H9 (cell line): Measurements from ENCODE around the gene TCF23. TPM values are rescaled to one million over a fixed set of nuclear protein-coding genes. Genes with fewer than 3 reads are reported as not detected.

Source experiments
- DNase-seq: peaks from one replicate; pipeline ENCODE4 v3.0.0-alpha.2; 2017
- H2AFZ ChIP-seq: one replicate; pipeline ENCODE4 v1.6.1; 2013; ENCODE audit warnings: mild to moderate bottlenecking, low read length, control low read depth, moderate library complexity
- H2AK5ac ChIP-seq: 2 replicates; pipeline ENCODE4 v1.6.1; 2013; ENCODE audit warnings: low read length, control low read depth, mixed read lengths; ENCODE audit not compliant: insufficient read length
- H2BK120ac ChIP-seq: one replicate; pipeline ENCODE4 v1.6.1; 2013; ENCODE audit warnings: low read depth, mild to moderate bottlenecking, low read length, control low read depth, inconsistent platforms; ENCODE audit not compliant: poor library complexity, severe bottlenecking
- H2BK12ac ChIP-seq: 2 replicates; pipeline ENCODE4 v1.6.1; 2013; ENCODE audit warnings: low read length, control low read depth, mixed read lengths, low read depth; ENCODE audit not compliant: insufficient read length
- H2BK15ac ChIP-seq: 2 replicates; pipeline ENCODE4 v1.6.1; 2013; ENCODE audit warnings: low read depth, low read length, control low read depth
- H2BK20ac ChIP-seq: one replicate; pipeline ENCODE4 v1.6.1; 2013; ENCODE audit warnings: low read depth, mild to moderate bottlenecking, low read length, control low read depth, inconsistent platforms; ENCODE audit not compliant: poor library complexity, severe bottlenecking
- H2BK5ac ChIP-seq: 2 replicates; pipeline ENCODE4 v1.6.1; 2013; ENCODE audit warnings: low read length, control low read depth, mixed read lengths; ENCODE audit not compliant: insufficient read length
- H3K14ac ChIP-seq: 2 replicates; pipeline ENCODE4 v1.6.1; 2013; ENCODE audit warnings: low read length, control low read depth; ENCODE audit not compliant: insufficient read depth
- H3K18ac ChIP-seq: 2 replicates; pipeline ENCODE4 v1.6.1; 2013; ENCODE audit warnings: low read depth, mild to moderate bottlenecking, mixed read lengths, low read length, control low read depth; ENCODE audit not compliant: insufficient read length
- H3K23ac ChIP-seq: 2 replicates; pipeline ENCODE4 v1.6.1; 2013; ENCODE audit warnings: low read length, control low read depth, mixed read lengths, low read depth; ENCODE audit not compliant: insufficient read length
- H3K23me2 ChIP-seq: 2 replicates; pipeline ENCODE4 v1.6.1; 2013; ENCODE audit warnings: low read depth, mild to moderate bottlenecking, mixed read lengths, low read length, control low read depth; ENCODE audit not compliant: insufficient read length, poor library complexity, severe bottlenecking
- H3K27ac ChIP-seq: 2 replicates; pipeline ENCODE4 v1.5.1; 2013; ENCODE audit warnings: low read length, control low read depth, mixed read lengths, low read depth; ENCODE audit not compliant: insufficient read length
- H3K27me3 ChIP-seq: 2 replicates; pipeline ENCODE4 v1.6.1; 2013; ENCODE audit warnings: low read length, control low read depth, inconsistent platforms; ENCODE audit not compliant: insufficient read depth
- H3K4ac ChIP-seq: 2 replicates; pipeline ENCODE4 v1.6.1; 2013; ENCODE audit warnings: low read depth, mild to moderate bottlenecking, control low read depth, inconsistent platforms, low read length, moderate library complexity
- H3K4me1 ChIP-seq: 2 replicates; pipeline ENCODE4 v1.6.1; 2013; ENCODE audit warnings: low read length, control low read depth, inconsistent platforms; ENCODE audit not compliant: insufficient read depth
- H3K4me2 ChIP-seq: 2 replicates; pipeline ENCODE4 v1.6.1; 2013; ENCODE audit warnings: low read length, control low read depth, mixed read lengths; ENCODE audit not compliant: insufficient read length, insufficient read depth
- H3K56ac ChIP-seq: 2 replicates; pipeline ENCODE4 v1.6.1; 2013; ENCODE audit warnings: low read depth, mild to moderate bottlenecking, mixed read lengths, low read length, control low read depth; ENCODE audit not compliant: insufficient read length
- H3K79me1 ChIP-seq: 2 replicates; pipeline ENCODE4 v1.6.1; 2013; ENCODE audit warnings: low read depth, mild to moderate bottlenecking, moderate library complexity, low read length, control low read depth, inconsistent platforms; ENCODE audit not compliant: insufficient read depth, poor library complexity, severe bottlenecking
- H3K79me2 ChIP-seq: 2 replicates; pipeline ENCODE4 v1.6.1; 2013; ENCODE audit warnings: low read length, control low read depth, inconsistent platforms; ENCODE audit not compliant: insufficient read depth
- H3K9ac ChIP-seq: 2 replicates; pipeline ENCODE4 v1.6.1; 2013; ENCODE audit warnings: low read length, control low read depth, mixed read lengths; ENCODE audit not compliant: insufficient read length; ENCODE audit errors: extremely low read depth
- H3K9me3 ChIP-seq: one replicate; pipeline ENCODE4 v1.6.1; 2013; ENCODE audit warnings: low read depth, low read length, inconsistent platforms; ENCODE audit not compliant: control insufficient read depth
- H3T11ph ChIP-seq: one replicate; pipeline ENCODE4 v1.6.1; 2013; ENCODE audit warnings: mild to moderate bottlenecking, low read length, control low read depth, inconsistent platforms
- H4K20me1 ChIP-seq: one replicate; pipeline ENCODE4 v1.6.1; 2013; ENCODE audit not compliant: control insufficient read depth, insufficient read length, insufficient read depth
- H4K5ac ChIP-seq: 2 replicates; pipeline ENCODE4 v1.6.1; 2013; ENCODE audit warnings: low read depth, mild to moderate bottlenecking, mixed read lengths, low read length, control low read depth; ENCODE audit not compliant: insufficient read length
- H4K8ac ChIP-seq: replicated peaks from 2 replicates; pipeline ENCODE4 v1.6.1; 2013; ENCODE audit warnings: low read length, control low read depth, mixed read lengths, low read depth; ENCODE audit not compliant: insufficient read length
- H4K91ac ChIP-seq: 2 replicates; pipeline ENCODE4 v1.6.1; 2013; ENCODE audit warnings: low read depth, mild to moderate bottlenecking, moderate library complexity, mixed read lengths, low read length, control low read depth; ENCODE audit not compliant: insufficient read length
- H3K27ac Mint-ChIP-seq, 3 experiments: 2 replicates in 2 of 3; 3 replicates in 1 of 3; pipeline ENCODE4 v1.8.0; 2020 to 2021; ENCODE audit warnings: mixed read lengths in 3 of 3, mild to moderate bottlenecking in 1 of 3, moderate library complexity in 1 of 3
- H3K27me3 Mint-ChIP-seq: 2 replicates; pipeline ENCODE4 v1.8.0; 2021; ENCODE audit warnings: low read depth, mild to moderate bottlenecking, moderate library complexity, mixed read lengths
- H3K36me3 Mint-ChIP-seq, 3 experiments: 2 replicates in 2 of 3; 3 replicates in 1 of 3; pipeline ENCODE4 v1.8.0; 2020 to 2021; ENCODE audit warnings: low read depth in 3 of 3, mixed read lengths in 3 of 3; ENCODE audit not compliant: insufficient read depth in 1 of 3
- H3K4me1 Mint-ChIP-seq, 2 experiments: 2 replicates each; pipeline ENCODE4 v1.8.0; 2020; ENCODE audit warnings: mixed read lengths in 2 of 2
- H3K4me3 Mint-ChIP-seq, 2 experiments: 2 replicates in 1 of 2; 3 replicates in 1 of 2; pipeline ENCODE4 v1.8.0; 2020 to 2021; ENCODE audit warnings: mild to moderate bottlenecking in 2 of 2, mixed read lengths in 2 of 2, moderate library complexity in 1 of 2
- H3K9me3 Mint-ChIP-seq, 2 experiments: 2 replicates in 1 of 2; 3 replicates in 1 of 2; pipeline ENCODE4 v1.8.0; 2020; ENCODE audit warnings: mild to moderate bottlenecking in 2 of 2, mixed read lengths in 2 of 2, moderate library complexity in 1 of 2
- CTCF ChIP-seq: fragments of 200-600 bp; sonication (generic); conservative IDR thresholded peaks from 3 replicates; pipeline ENCODE4 v1.8.0; 2021; ENCODE audit warnings: antibody characterized with exemption, mild to moderate bottlenecking
- WGBS: extraction: QIAGEN DNeasy Blood & Tissue Kit; methylation state at CpG from one replicate; pipeline ENCODE4 v1.1.7; 2013; ENCODE audit warnings: missing lambda C conversion rate, low lambda C conversion rate, mixed read lengths; ENCODE audit not compliant: insufficient read length; ENCODE audit errors: extremely low coverage; 5-methylcytosine and 5-hydroxymethylcytosine counted together
- total RNA-seq: library from RNA; stranded (reverse); gene quantifications from 2 replicates; pipeline ENCODE4 v1.2.1, GENCODE V29; 2021

TCF23 gene
- total RNA-seq, 1 experiment from 2014 or later = not detected

DNA sequence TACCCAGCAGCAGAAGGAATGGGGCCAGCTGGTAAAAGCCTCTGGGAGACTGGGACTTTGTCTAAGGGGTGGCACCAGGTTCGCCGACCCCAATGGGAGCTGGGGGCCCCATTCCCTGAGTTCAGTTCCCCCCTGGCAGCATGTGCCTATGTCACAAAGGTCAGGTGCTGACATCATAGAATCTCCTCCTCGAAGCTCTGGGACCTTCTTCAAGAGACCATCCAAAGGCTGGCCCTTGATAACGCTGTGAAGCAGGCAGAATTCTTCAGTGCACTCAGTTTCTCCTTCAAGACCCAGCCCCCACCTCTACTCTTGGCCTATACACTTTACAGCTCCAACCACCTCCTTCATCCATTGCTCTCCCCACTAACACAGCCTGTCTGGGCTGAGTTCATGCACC is 9.5 kb upstream of the TCF23 start, which contains the start of gene PRR30:
TSS of gene PRR30 (minus strand) at position 101 of the 400 bp plus-strand sequence. CDS start 1,081 bp downstream, outside the sequence.
- Histone ChIP-seq H2BK120ac (no peak within 1 kb of the TSS), H3K23me2 (no peaks in the 10 kb centered on the region), H2BK5ac (no peak within 1 kb of the TSS), H4K5ac (no peak within 1 kb of the TSS), H2BK15ac (no peak within 1 kb of the TSS), H3K79me1 (no peaks in the 10 kb centered on the region), H3K9me3 (no peaks in the 10 kb centered on the region), H3K4ac (no peak within 1 kb of the TSS), H3K18ac (no peak within 1 kb of the TSS), H3T11ph (no peak within 1 kb of the TSS), H2BK12ac (no peak within 1 kb of the TSS), H3K56ac (no peak within 1 kb of the TSS), H4K91ac (no peak within 1 kb of the TSS), H3K4me2 (no peak within 1 kb of the TSS), H3K27ac (no peak within 1 kb of the TSS), H3K27me3 (no peaks in the 10 kb centered on the region), H2AFZ (no peak within 1 kb of the TSS), H2BK20ac (no peak within 1 kb of the TSS), H3K14ac (no peak within 1 kb of the TSS), H2AK5ac (no peak within 1 kb of the TSS), H4K20me1 (no peaks in the 10 kb centered on the region), H3K9ac (no peak within 1 kb of the TSS), H3K4me1 (no peaks in the 10 kb centered on the region), H4K8ac (no peak within 1 kb of the TSS), H3K79me2 (no peaks in the 10 kb centered on the region), H3K23ac (no peak within 1 kb of the TSS)
- no peak for DNase-seq
- WGBS = no CpG with 5 or more reads among the region's 4 CpGs
- H3K36me3 Mint-ChIP-seq = no peaks in the 10 kb centered on the region
- H3K4me3 Mint-ChIP-seq = no peak within 1 kb of the TSS
- H3K27ac Mint-ChIP-seq = no peak within 1 kb of the TSS; a peak in 1 of 7 replicates
- no peaks in the 10 kb centered on the region; a peak in 1 of 5 replicates for H3K9me3 Mint-ChIP-seq
- peaks cover 20% of the 10 kb centered on the region for H3K27me3 Mint-ChIP-seq
- no peak for TF ChIP-seq CTCF
- no peaks in the 10 kb centered on the region for H3K4me1 Mint-ChIP-seq
